Keratinocyte (primary cell): ENCODE results near the gene TAPBP. TPM values are rescaled to one million over a fixed set of nuclear protein-coding genes. Genes with fewer than 3 reads are reported as not detected.

Source experiments
- DNase-seq: peaks from one replicate; pipeline ENCODE4 v3.0.0-alpha.2; 2011; ENCODE audit warnings: low read depth, missing footprints, low spot score
- FAIRE-seq: peaks from 2 replicates; lab custom pipeline; 2011; peaks lifted over from hg19 to GRCh38; lab: Jason Lieb, UNC
- H2AFZ ChIP-seq: 2 replicates; pipeline ENCODE4 v1.6.0; 2012; ENCODE audit warnings: low read length, control low read depth, inconsistent platforms; ENCODE audit not compliant: control insufficient read depth
- H3K27ac ChIP-seq: 2 replicates; pipeline ENCODE4 v1.5.1; 2011; ENCODE audit warnings: low read length; ENCODE audit not compliant: control insufficient read depth, insufficient read depth
- H3K27me3 ChIP-seq: 3 replicates; pipeline ENCODE4 v1.6.0; 2011; ENCODE audit warnings: low read length; ENCODE audit not compliant: control insufficient read depth, insufficient read depth; ENCODE audit errors: extremely low read depth
- H3K36me3 ChIP-seq, 2 experiments: 2 replicates in 1 of 2; 3 replicates in 1 of 2; pipeline ENCODE4 v1.5.1; 2011; ENCODE audit warnings: low read length in 2 of 2, mild to moderate bottlenecking in 1 of 2; ENCODE audit not compliant: control insufficient read depth in 2 of 2, insufficient read depth in 2 of 2; ENCODE audit errors: extremely low read depth in 1 of 2
- H3K4me1 ChIP-seq: 3 replicates; pipeline ENCODE4 v1.5.1; 2011; ENCODE audit warnings: low read length; ENCODE audit not compliant: control insufficient read depth, insufficient read depth; ENCODE audit errors: extremely low read depth
- H3K4me2 ChIP-seq: 3 replicates; pipeline ENCODE4 v1.6.0; 2011; ENCODE audit warnings: low read depth, low read length; ENCODE audit not compliant: control insufficient read depth, insufficient read depth; ENCODE audit errors: extremely low read depth
- H3K4me3 ChIP-seq, 3 experiments: fragments of 200-600 bp in 1 of 3; sonication (generic) in 1 of 3; 2 replicates in 2 of 3; 3 replicates in 1 of 3; pipeline ENCODE4 v1.5.1; 2011 to 2016; ENCODE audit warnings: low read length in 3 of 3, mild to moderate bottlenecking in 3 of 3, control low read depth in 2 of 3, inconsistent platforms in 1 of 3, low read depth in 1 of 3, mixed read lengths in 1 of 3, mixed run types in 1 of 3, moderate library complexity in 1 of 3; ENCODE audit not compliant: control insufficient read depth in 2 of 3, insufficient read depth in 2 of 3; ENCODE audit errors: extremely low read depth in 1 of 3
- H3K79me2 ChIP-seq: 2 replicates; pipeline ENCODE4 v1.6.0; 2012; ENCODE audit warnings: low read length; ENCODE audit not compliant: control insufficient read depth, insufficient read depth
- H3K9ac ChIP-seq: 3 replicates; pipeline ENCODE4 v1.6.0; 2011; ENCODE audit warnings: low read length; ENCODE audit not compliant: control insufficient read depth, insufficient read depth; ENCODE audit errors: extremely low read depth
- H3K9me1 ChIP-seq: 3 replicates; pipeline ENCODE4 v1.6.0; 2011; ENCODE audit warnings: low read length; ENCODE audit not compliant: control insufficient read depth, insufficient read depth; ENCODE audit errors: extremely low read depth
- H3K9me3 ChIP-seq: 2 replicates; pipeline ENCODE4 v1.5.1; 2012; ENCODE audit warnings: low read depth, low read length; ENCODE audit not compliant: control insufficient read depth
- H4K20me1 ChIP-seq: 3 replicates; pipeline ENCODE4 v1.6.0; 2011; ENCODE audit warnings: low read length; ENCODE audit not compliant: control insufficient read depth, insufficient read depth; ENCODE audit errors: extremely low read depth
- CTCF ChIP-seq, 3 experiments: IDR thresholded peaks in 1 of 3; conservative IDR thresholded peaks in 1 of 3; optimal IDR thresholded peaks in 1 of 3; 2 replicates in 2 of 3; 3 replicates in 1 of 3; pipeline versions ENCODE3 to v1.5.1; 2011; ENCODE audit warnings: low read length in 3 of 3, mild to moderate bottlenecking in 3 of 3, moderate library complexity in 2 of 3, control low read depth in 1 of 3, inconsistent platforms in 1 of 3; ENCODE audit not compliant: insufficient read depth in 2 of 3; ENCODE audit errors: extremely low read depth in 1 of 3
- EZH2 ChIP-seq: IDR thresholded peaks from one replicate; pipeline ENCODE4 v1.6.1; 2012; ENCODE audit warnings: inconsistent platforms, mild to moderate bottlenecking, low read length, moderate library complexity
- dilution Hi-C: fragments of 300-500 bp; cut with MboI; formaldehyde crosslinking; loops from one replicate; pipeline ENCODE4 v1.7.0; 2020; ENCODE audit warnings: low sequenced_read_pairs; ENCODE audit not compliant: extremely low pct_ligation_motif_present
- polyA plus RNA-seq, 5 experiments: library from polyadenylated mRNA; depleted of rRNA in 3 of 5; stranded (reverse) in 3 of 5; stranded (forward) in 1 of 5; unstranded in 1 of 5; fragments of >200 nt; gene quantifications; 1 replicate in 1 of 5; 2 replicates in 3 of 5; 3 replicates in 1 of 5; pipeline versions ENCODE4 v1.2.1 to v1.2.3, GENCODE V29; 2011 to 2012; ENCODE audit warnings: missing spikeins in 2 of 5, low read depth in 1 of 5, low replicate concordance in 1 of 5

TAPBP gene
- polyA plus RNA-seq, 1 donor (not counting 4 experiments of a cell fraction or from before 2014, with no cell fraction given) = 22.2 TPM

GRCh38 chr6:33306356-33306755, 7.5 kb downstream of the TAPBP start:
- H3K4me2 ChIP-seq = no peak overlapping the region
- FAIRE-seq = no peak
- TF ChIP-seq EZH2 (no peak), CTCF (optimal IDR thresholded peaks at IDR 0.05 in 1 of 3, IDR thresholded peaks at IDR 0.05 in 1 of 3, conservative IDR thresholded peaks at IDR 0.05 in 1 of 3; ENCODE audit: extremely low read depth in 1 of 3, insufficient read depth in 2 of 3, low read length in 3 of 3) (no peak)
- peaks cover 25% of the 10 kb centered on the region in 2 experiments for H3K36me3 ChIP-seq
- dilution Hi-C loops = no loop called here
- H3K4me3 ChIP-seq = no peak overlapping the region
- no peak overlapping the region for H2AFZ ChIP-seq
- no peaks in the 10 kb centered on the region for H4K20me1 ChIP-seq
- no peak overlapping the region for H3K9ac ChIP-seq
- no peaks in the 10 kb centered on the region for H3K4me1 ChIP-seq
- no peaks in the 10 kb centered on the region for H3K9me3 ChIP-seq
- H3K79me2 ChIP-seq = peaks cover 50% of the 10 kb centered on the region
- H3K9me1 ChIP-seq = no peaks in the 10 kb centered on the region
- no peak overlapping the region for H3K27ac ChIP-seq
- H3K27me3 ChIP-seq = no peaks in the 10 kb centered on the region
- no peak for DNase-seq

DNA sequence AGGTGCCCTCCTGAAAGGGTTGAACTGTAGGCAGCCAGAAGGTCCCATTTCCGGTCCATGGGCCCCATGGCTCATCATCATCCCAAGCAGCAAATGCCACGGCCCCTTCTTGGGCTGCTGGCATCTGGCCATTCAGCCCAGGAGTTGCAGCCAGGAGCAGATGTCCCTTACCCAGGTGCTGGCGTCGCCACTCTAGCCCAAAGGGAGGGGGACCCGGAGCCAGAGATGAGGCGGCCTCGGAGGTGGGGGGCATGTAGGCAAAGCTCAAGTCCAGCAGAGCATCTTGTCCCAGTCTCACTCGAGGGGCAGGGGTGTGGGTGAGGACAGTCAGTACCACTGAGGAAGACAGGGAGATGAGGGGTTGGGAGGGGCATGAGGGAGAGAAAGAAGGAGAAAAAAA, 8.8 kb downstream of the TAPBP start:
- no peaks in the 10 kb centered on the region for H4K20me1 ChIP-seq
- H3K4me2 ChIP-seq = no peak overlapping the region
- H3K9me1 ChIP-seq = no peaks in the 10 kb centered on the region
- no peak overlapping the region for H3K9ac ChIP-seq
- DNase-seq (no peak), FAIRE-seq (no peak)
- peaks cover 25% of the 10 kb centered on the region in 2 experiments for H3K36me3 ChIP-seq
- no peaks in the 10 kb centered on the region for H3K9me3 ChIP-seq
- H3K4me1 ChIP-seq = peaks cover 1% of the 10 kb centered on the region
- H3K79me2 ChIP-seq = peaks cover 42% of the 10 kb centered on the region
- dilution Hi-C loops = no loop called here
- no peak overlapping the region for H2AFZ ChIP-seq
- H3K27me3 ChIP-seq = no peaks in the 10 kb centered on the region
- H3K4me3 ChIP-seq = no peak overlapping the region
- no peak overlapping the region for H3K27ac ChIP-seq
- no peak for TF ChIP-seq EZH2
- no peak for TF ChIP-seq CTCF (optimal IDR thresholded peaks at IDR 0.05 in 1 of 3, IDR thresholded peaks at IDR 0.05 in 1 of 3, conservative IDR thresholded peaks at IDR 0.05 in 1 of 3; ENCODE audit: extremely low read depth in 1 of 3, insufficient read depth in 2 of 3, low read length in 3 of 3)
